Sigmoid colon (tissue), 4 donors: ENCODE data around the gene IQCE.

Source experiments
- CTCF ChIP-seq, 4 experiments: fragments of 450-650 bp in 3 of 4; fragments of 200-600 bp in 1 of 4; IDR thresholded peaks; one replicate each; pipeline ENCODE4 v1.5.1; 2016 to 2019; ENCODE audit warnings: antibody characterized with exemption in 4 of 4, mild to moderate bottlenecking in 3 of 4, moderate library complexity in 2 of 4
- POLR2A ChIP-seq, 2 donors: fragments of 450-650 bp; IDR thresholded peaks; one replicate each; pipeline ENCODE4 v1.6.1; 2016; ENCODE audit warnings: antibody characterized with exemption in 2 of 2, mild to moderate bottlenecking in 2 of 2, moderate library complexity in 2 of 2
- POLR2AphosphoS5 ChIP-seq, 4 donors: sonication (generic); formaldehyde crosslinking; IDR thresholded peaks; one replicate each; pipeline ENCODE4 v1.6.1; 2017; ENCODE audit warnings: antibody characterized with exemption in 4 of 4

DNA sequence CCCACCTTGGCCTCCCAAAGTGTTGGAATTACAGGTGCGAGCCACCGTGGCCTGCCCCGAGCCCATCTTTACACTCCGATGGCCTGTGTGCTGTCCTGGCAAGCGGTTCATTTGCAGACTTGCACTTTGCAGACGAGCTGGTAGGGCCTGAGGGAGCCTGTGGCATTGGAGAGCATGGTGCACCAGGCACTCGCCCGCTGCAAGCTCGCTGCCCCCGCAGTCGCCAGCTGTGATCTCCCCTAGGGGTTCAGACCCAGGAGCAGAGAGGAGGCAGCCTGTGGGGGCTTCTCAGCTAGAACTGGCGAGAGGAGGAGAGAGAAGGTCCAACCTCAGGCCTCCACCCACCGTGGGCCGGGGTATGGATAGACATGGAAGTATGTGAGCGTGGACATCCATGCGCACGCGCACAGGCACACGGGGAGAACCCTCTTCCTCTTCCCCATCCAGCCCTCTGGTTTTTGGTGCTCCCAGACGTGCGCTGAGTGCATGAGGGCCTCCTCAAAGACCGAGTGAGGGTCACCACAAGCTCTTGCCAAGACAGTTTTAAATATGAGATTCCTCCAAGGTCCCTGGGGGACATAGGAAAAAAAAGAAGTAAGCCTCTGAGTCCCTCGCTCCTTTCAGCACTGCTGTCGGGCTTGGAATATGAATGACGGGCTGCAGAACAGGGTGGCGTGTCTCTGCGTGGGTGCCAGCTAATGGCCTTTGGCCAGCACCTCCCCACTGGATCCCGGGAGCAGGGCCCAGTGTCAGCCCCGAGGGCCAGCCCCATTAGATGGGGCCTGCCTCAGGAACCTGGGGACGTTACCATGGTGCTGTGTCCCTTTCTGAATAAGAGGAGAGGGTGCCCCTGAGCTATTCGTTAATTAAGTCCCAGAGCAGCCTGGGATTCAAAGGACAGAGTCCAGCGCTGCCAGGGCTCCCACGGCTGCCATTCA, 57.9 kb downstream of the IQCE start:
- TF ChIP-seq POLR2AphosphoS5 (IDR thresholded peaks at IDR 0.05) (no peak), CTCF (IDR thresholded peaks at IDR 0.05) (no peak), POLR2A (IDR thresholded peaks at IDR 0.05) (no peak)
